Activated T-helper 1 cell treated with Interleukin-2 at 50 U/mL for 16 hours (primary cell): ENCODE data around the gene EPN3.

Experiments
- DNase-seq: peaks from one replicate; pipeline ENCODE4 v3.0.0-alpha.2; 2020; ENCODE audit warnings: low read depth

EPN3 gene

GRCh38 chr17:50589095-50589705, 56.7 kb downstream of the EPN3 start:
- no peak for DNase-seq

- no peak for DNase-seq
These were observed 58.6 kb downstream of the EPN3 start for GRCh38 chr17:50590946-50591737.

GRCh38 chr17:50593321-50593720, 60.8 kb downstream of the EPN3 start:
- DNase-seq: no peak
